Measurements from ENCODE around the gene MERTK. TPM values are rescaled to one million over a fixed set of nuclear protein-coding genes. Genes with fewer than 3 reads are reported as not detected.
"Not testable (repeated sequence)": the region's sequence is repeated elsewhere in the genome, so short reads cannot be mapped to it uniquely, and the experiment has no call there.

MERTK gene
- total RNA-seq, 6 experiments from 2014 or later, result not detected

GRCh38 chr2:112032224-112032586 lies 133.8 kb downstream of the MERTK start:
- Mint-ChIP-seq H3K27me3 (ENCODE audit: insufficient read depth) (peaks cover 25% of the 10 kb centered on the region), H3K9me3 (0 out of 2 replicates have a peak, but pooled peaks cover 2% of the 10 kb centered on the region), H3K27ac (no peak overlapping the region), H3K4me1 (ENCODE audit: low read depth) (peaks cover 16% of the 10 kb centered on the region), H3K4me3 (no peak overlapping the region), H3K36me3 (ENCODE audit: low read depth) (no peaks in the 10 kb centered on the region)
- TF ChIP-seq CTCF (IDR thresholded peaks at IDR 0.05), result no peak
- DNase-seq, result no peak

DNA sequence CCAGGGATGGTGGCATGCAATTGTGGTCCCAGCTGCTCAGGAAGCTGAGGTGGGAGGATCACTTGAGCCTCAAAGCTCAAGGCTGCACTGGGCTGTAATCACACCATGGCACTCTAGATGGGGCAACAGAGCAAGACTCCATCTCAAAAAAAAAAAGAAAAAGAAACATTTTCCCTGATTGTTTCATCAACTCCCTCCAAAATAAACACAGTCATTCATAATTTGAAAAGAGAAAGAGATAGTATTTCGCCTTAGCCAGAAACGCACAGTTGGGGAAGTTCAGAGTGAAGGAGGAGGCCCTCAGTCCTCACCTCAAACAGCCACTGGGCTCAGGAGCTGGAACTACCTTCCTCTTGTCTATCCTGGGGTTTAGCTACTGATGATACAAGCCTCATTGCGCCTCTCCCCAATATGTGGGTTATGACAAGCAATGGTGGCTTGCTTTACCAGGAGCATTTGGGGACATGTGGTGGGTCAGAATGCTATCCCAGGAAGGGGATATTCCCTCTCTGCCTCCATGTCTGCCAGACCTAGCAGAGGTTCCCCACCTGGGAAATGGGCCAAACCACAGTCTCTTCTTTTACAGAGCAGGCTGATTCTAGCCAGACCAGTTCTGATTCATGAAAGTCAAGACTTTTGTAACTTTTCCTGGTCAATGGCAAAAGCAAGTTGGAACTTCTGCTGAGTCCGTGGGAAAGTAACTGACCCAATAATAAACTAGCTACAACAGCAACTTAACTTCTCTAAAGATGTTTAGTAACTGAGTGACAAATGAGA lies 134.5 kb downstream of the MERTK start:
- H3K4me3 Mint-ChIP-seq, result no peak overlapping the region

DNA sequence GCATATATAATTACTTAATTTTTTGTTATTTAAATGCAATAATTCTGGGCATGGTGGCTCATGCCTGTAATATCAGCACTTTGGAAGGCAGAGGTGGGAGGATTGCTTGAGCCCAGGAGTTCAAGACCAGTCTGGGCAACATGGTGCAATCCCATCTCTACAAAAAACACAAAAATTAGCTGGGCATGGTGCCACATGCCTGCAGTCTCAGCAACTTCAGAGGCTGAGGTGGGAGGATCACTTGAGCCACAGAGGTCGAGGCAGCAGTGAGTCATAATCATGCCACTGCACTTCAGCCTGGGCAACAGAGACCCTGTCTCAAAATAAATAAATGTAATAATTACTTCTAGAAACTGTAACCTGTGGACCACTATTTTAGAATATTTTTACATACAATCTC lies 135.2 kb downstream of the MERTK start:
- Mint-ChIP-seq H3K9me3 (0 out of 2 replicates have a peak, but pooled peaks cover 3% of the 10 kb centered on the region), H3K36me3 (ENCODE audit: low read depth) (no peaks in the 10 kb centered on the region), H3K27ac (no peak overlapping the region), H3K4me1 (ENCODE audit: low read depth) (peaks cover 16% of the 10 kb centered on the region), H3K4me3 (no peak overlapping the region), H3K27me3 (ENCODE audit: insufficient read depth) (peaks cover 19% of the 10 kb centered on the region)
- no peak for DNase-seq
- no peak for TF ChIP-seq CTCF (IDR thresholded peaks at IDR 0.05)

More for the DNA sequence above, 134.5 kb downstream of the MERTK start:
- peak; percentile 43 for DNase-seq
- Mint-ChIP-seq H3K4me1 (ENCODE audit: low read depth) (peaks cover 16% of the 10 kb centered on the region), H3K9me3 (0 out of 2 replicates have a peak, but pooled peaks cover 3% of the 10 kb centered on the region), H3K27me3 (ENCODE audit: insufficient read depth) (peaks cover 26% of the 10 kb centered on the region), H3K36me3 (ENCODE audit: low read depth) (no peaks in the 10 kb centered on the region), H3K27ac (no peak overlapping the region)
- peak; percentile 33 for TF ChIP-seq CTCF (IDR thresholded peaks at IDR 0.05)

GRCh38 chr2:112034924-112035323 lies 136.5 kb downstream of the MERTK start:
- TF ChIP-seq CTCF (IDR thresholded peaks at IDR 0.05), result no peak
- H3K27me3 Mint-ChIP-seq (ENCODE audit: insufficient read depth), result peaks cover 19% of the 10 kb centered on the region
- no peaks in the 10 kb centered on the region for H3K36me3 Mint-ChIP-seq (ENCODE audit: low read depth)
- H3K27ac Mint-ChIP-seq, result no peak overlapping the region
- no peak for DNase-seq
- H3K4me1 Mint-ChIP-seq (ENCODE audit: low read depth), result peaks cover 16% of the 10 kb centered on the region
- 0 out of 2 replicates have a peak, but pooled peaks cover 3% of the 10 kb centered on the region for H3K9me3 Mint-ChIP-seq
- H3K4me3 Mint-ChIP-seq, result no peak overlapping the region

- TF ChIP-seq CTCF (IDR thresholded peaks at IDR 0.05), result no peak
- Mint-ChIP-seq H3K27me3 (ENCODE audit: insufficient read depth) (peaks cover 22% of the 10 kb centered on the region), H3K9me3 (0 out of 2 replicates have a peak, but pooled peaks cover 3% of the 10 kb centered on the region), H3K4me3 (no peak overlapping the region), H3K27ac (no peak overlapping the region), H3K36me3 (ENCODE audit: low read depth) (no peaks in the 10 kb centered on the region), H3K4me1 (ENCODE audit: low read depth) (peaks cover 16% of the 10 kb centered on the region)
- no peak for DNase-seq
Measured at GRCh38 chr2:112035786-112036185, 137.4 kb downstream of the MERTK start.

GRCh38 chr2:112039556-112039955 lies 141.1 kb downstream of the MERTK start:
- DNase-seq; H3K4me1 Mint-ChIP-seq (ENCODE audit: low read depth); H3K4me3 Mint-ChIP-seq; H3K27ac Mint-ChIP-seq; H3K9me3 Mint-ChIP-seq; H3K36me3 Mint-ChIP-seq (ENCODE audit: low read depth): not testable (repeated sequence)
- peaks cover 30% of the 10 kb centered on the region for H3K27me3 Mint-ChIP-seq (ENCODE audit: insufficient read depth)

DNA sequence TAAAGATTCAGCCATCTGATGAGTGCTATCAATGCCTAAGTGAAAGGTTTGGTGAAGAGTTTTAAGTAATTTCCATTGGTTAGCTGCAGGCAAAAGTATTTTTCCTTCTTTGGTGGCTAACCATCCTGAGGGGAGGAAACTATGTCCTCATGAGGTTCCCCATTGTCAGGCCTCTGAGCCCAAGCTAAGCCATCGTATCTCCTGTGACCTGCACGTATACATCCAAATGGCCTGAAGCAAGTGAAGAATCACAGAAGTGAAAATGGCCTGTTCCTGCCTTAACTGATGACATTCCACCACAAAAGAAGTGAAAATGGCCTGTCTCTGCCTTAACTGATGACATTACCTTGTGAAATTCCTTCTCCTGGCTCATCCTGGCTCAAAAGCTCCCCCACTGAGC lies 141.7 kb downstream of the MERTK start:
- not testable (repeated sequence) for DNase-seq; H3K27ac Mint-ChIP-seq; H3K4me3 Mint-ChIP-seq; H3K36me3 Mint-ChIP-seq (ENCODE audit: low read depth); H3K4me1 Mint-ChIP-seq (ENCODE audit: low read depth)
- peaks cover 32% of the 10 kb centered on the region for H3K27me3 Mint-ChIP-seq (ENCODE audit: insufficient read depth)
- peaks cover 15% of the 10 kb centered on the region for H3K9me3 Mint-ChIP-seq

DNA sequence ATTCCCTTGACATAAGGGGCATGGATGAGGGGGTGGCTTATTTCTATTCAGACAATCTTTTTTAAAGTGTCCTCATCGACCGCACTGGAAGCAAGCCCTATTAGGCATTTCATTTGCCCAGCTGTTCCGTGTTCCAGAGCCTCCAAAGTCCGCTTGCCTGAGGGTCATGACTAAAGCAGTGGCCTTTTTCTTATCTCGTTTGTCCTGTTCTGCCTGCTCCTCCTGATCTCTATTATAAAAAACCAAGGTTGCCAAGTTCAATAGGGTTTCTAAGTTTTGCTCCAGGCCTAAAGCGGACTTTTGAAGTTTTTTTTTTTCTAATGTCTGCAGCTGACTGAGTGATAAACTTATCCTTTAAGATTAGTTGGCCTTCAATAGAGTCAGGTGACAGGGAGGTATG lies 143.1 kb downstream of the MERTK start:
- Mint-ChIP-seq H3K9me3 (peaks cover 29% of the 10 kb centered on the region), H3K36me3 (ENCODE audit: low read depth) (peaks cover 19% of the 10 kb centered on the region), H3K27me3 (ENCODE audit: insufficient read depth) (peaks cover 38% of the 10 kb centered on the region)
- H3K4me3 Mint-ChIP-seq; DNase-seq; H3K27ac Mint-ChIP-seq; H3K4me1 Mint-ChIP-seq (ENCODE audit: low read depth): not testable (repeated sequence)

Measured in HFFc6 (cell line).